Muscle of leg (tissue), 11 donors: ENCODE measurements around the gene OR10AD1. TPM values are rescaled to one million over a fixed set of nuclear protein-coding genes. Genes with fewer than 3 reads are reported as not detected.
A peak's percentile ranks its signal among the peaks of the same experiment; 100 is the strongest.

Experiments used
- DNase-seq: peaks from one replicate; pipeline ENCODE4 v3.0.0; 2013
- H3K27ac ChIP-seq: one replicate; pipeline ENCODE4 v1.5.1; 2013; ENCODE audit warnings: mild to moderate bottlenecking, low read length, control low read depth
- H3K27me3 ChIP-seq: one replicate; pipeline ENCODE4 v1.6.1; 2013; ENCODE audit warnings: low read length; ENCODE audit not compliant: control insufficient read depth, insufficient read depth
- H3K36me3 ChIP-seq: one replicate; pipeline ENCODE4 v1.6.1; 2013; ENCODE audit warnings: low read length; ENCODE audit not compliant: control insufficient read depth, insufficient read depth
- H3K4me1 ChIP-seq: one replicate; pipeline ENCODE4 v1.6.1; 2013; ENCODE audit warnings: low read length; ENCODE audit not compliant: control insufficient read depth, insufficient read depth
- H3K4me3 ChIP-seq: one replicate; pipeline ENCODE4 v1.5.1; 2013; ENCODE audit warnings: low read length, control low read depth
- H3K9me3 ChIP-seq: replicated peaks from 2 replicates; pipeline ENCODE4 v1.6.1; 2013; ENCODE audit warnings: low read depth, low read length; ENCODE audit not compliant: control insufficient read depth
- WGBS: methylation state at CpG from one replicate; pipeline ENCODE4 v1.1.5; 2013; ENCODE audit warnings: missing lambda C conversion rate; ENCODE audit not compliant: insufficient coverage; 5-methylcytosine and 5-hydroxymethylcytosine counted together
- polyA plus RNA-seq, 8 donors: library from polyadenylated mRNA; unstranded; fragments of 120-200 nt; gene quantifications; one replicate each; pipeline versions ENCODE4 v1.2.1 to v1.2.3, GENCODE V29; 2013; ENCODE audit warnings: inconsistent platforms in 1 of 8, low replicate concordance in 1 of 8; ENCODE audit not compliant: insufficient read length in 8 of 8, insufficient read depth in 1 of 8
- total RNA-seq: library from RNA; stranded (reverse); fragments of 120-200 nt; gene quantifications from one replicate; pipeline ENCODE4 v1.2.4, GENCODE V29; 2013

Gene OR10AD1
- total and polyA plus RNA-seq, 9 donors, result 0.12 to 0.22 (median 0.15) TPM; not detected in 6

DNA sequence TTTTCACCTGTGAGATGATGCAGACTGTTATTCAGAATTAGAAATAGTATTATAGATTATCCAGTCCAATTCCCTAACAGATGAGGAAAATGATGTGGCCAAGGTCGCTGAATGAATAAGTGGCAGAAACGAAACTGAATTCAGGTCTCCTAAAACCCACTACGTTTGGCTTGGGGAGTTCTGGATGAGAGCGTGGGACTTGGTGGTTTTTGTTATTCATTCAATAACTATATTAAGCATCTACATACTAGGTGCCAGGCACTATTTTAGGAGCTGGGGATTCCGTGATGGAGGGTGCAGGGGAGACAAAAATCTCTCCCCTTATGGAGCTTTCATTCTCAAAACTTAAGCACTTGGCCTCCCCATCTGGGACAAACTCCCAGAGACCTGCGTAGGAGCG is 20.5 kb downstream of the OR10AD1 start:
- peaks cover 24% of the 10 kb centered on the region for H3K4me1 ChIP-seq
- WGBS, result 0% methylated on average over 2 of the region's 7 CpGs
- peaks cover 66% of the 10 kb centered on the region for H3K27me3 ChIP-seq
- peak overlapping the region; percentile 53 for H3K4me3 ChIP-seq
- no peak overlapping the region for H3K27ac ChIP-seq
- no peaks in the 10 kb centered on the region for H3K9me3 ChIP-seq
- no peaks in the 10 kb centered on the region for H3K36me3 ChIP-seq
- DNase-seq, result no peak

DNA sequence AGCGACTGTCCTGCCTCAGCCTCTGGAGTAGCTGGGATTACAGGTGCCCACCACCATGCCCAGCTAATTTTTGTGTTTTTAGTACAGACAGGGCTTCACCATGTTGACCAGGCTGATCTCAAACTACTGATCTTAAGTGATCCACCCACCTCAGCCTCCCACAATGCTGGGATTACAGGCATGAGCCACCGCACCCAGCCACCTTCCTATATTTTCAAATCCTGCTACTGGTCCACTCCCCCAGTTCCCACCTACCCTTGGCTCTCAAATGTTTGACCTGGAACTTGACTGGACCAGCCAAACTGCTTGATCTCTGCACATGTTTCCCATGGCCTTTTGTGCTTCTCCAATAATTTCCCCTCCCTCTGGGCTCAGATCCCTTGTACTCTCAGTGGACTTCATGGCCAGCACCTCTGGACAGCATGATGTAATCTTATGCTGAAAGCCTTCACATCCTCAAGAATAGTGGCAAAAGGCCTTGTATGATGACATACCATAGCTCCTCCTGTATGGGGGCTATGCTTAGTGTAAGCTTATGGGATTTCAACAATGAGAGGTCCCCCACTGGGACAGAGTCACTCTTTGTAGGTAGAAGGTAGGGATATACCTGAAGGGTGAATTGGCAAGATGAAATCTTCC is 22.1 kb downstream of the OR10AD1 start:
- H3K9me3 ChIP-seq, result no peaks in the 10 kb centered on the region
- no peaks in the 10 kb centered on the region for H3K36me3 ChIP-seq
- DNase-seq, result no peak
- 96% methylated on average over 2 of the region's 2 CpGs for WGBS
- peaks cover 24% of the 10 kb centered on the region for H3K4me1 ChIP-seq
- H3K27ac ChIP-seq, result no peak overlapping the region
- peaks cover 57% of the 10 kb centered on the region for H3K27me3 ChIP-seq
- no peak overlapping the region for H3K4me3 ChIP-seq

DNA sequence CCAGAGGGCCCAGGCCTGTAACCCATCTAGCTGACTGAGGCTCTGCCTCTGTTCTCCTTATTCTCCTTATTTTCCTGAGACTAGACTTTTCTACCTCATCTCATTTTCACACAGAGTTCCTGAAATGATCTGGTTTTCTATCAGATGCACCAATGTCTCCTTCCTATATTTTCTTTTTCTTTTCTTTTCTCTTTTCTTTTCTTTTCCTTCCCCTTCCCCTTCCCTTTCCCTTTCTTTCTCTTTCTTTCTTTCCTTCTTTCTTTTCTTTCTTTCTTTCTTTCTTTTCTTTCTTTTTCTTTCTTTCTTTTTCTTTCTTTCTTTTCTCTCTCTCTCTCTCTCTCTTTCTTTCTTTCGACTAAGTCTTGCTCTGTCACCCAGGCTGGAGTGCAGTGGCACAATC is 22.7 kb downstream of the OR10AD1 start:
- Histone ChIP-seq H3K27me3 (peaks cover 52% of the 10 kb centered on the region), H3K27ac (no peak overlapping the region), H3K4me3 (no peak overlapping the region), H3K36me3 (no peaks in the 10 kb centered on the region), H3K4me1 (peaks cover 25% of the 10 kb centered on the region), H3K9me3 (no peaks in the 10 kb centered on the region)
- 60% methylated on average over 1 of the region's 1 CpG for WGBS
- DNase-seq, result no peak

DNA sequence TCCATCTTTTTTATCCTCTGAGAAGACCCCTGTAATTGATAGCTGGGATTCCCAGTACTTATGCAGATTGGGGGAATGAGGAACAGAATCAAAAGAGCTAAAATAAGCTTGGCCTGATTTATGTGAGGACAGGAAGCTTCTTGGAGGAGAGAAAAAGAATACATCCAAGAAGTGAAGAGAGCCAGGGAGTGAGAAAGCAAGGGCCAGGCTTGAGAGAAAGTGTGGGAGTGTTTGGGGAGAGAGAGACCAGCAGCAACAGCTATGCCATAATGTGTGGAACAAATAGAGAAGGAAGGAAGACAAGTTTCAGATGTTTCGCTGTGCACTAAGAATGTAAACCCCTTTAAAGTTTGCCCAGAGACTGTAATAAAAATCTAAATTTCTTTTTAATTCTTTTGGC is 23.6 kb downstream of the OR10AD1 start:
- H3K4me3 ChIP-seq, result no peak overlapping the region
- DNase-seq, result no peak
- H3K4me1 ChIP-seq, result peaks cover 20% of the 10 kb centered on the region
- no CpG with 5 or more reads among the region's 1 CpG for WGBS
- H3K27me3 ChIP-seq, result peaks cover 42% of the 10 kb centered on the region
- no peaks in the 10 kb centered on the region for H3K9me3 ChIP-seq
- no peaks in the 10 kb centered on the region for H3K36me3 ChIP-seq
- H3K27ac ChIP-seq, result no peak overlapping the region

DNA sequence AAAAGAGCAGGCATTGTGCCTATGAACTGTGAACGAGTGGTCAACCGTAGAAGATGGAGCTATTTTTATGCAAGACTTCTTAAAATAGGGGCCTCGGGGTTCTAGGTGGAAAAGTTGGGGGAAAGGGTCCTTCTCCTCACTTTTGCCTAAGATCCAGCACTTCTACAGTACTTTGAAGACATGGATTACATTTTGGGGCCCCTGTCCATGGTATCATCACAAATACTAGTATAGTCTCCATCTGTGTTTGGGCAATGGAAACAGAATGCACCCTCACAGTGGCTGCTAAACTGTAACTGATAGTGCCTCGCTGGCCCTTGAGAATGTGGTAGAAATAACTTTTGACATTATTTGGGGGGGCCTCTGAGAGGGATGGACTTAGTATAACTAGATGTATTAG is 25.1 kb downstream of the OR10AD1 start:
- Histone ChIP-seq H3K27ac (no peak overlapping the region), H3K27me3 (peaks cover 27% of the 10 kb centered on the region)
- WGBS, result no CpG with 5 or more reads among the region's 4 CpGs

DNA sequence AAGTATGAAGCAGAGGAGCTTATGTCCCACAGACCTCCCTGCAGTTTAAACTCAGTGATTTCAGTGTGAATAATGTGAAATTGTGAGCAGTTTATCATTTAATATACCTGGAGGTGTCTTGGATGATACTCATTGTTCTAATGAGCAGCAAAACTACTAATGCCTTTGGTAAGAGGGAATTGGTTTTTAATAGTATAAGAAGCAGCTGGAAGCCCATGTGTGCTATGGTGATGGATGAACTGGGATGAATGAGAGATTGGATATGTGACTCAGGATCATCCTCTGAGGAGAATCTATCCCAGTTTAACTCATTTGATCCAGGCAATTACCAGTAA is 26.7 kb downstream of the OR10AD1 start:
- no peak overlapping the region for H3K4me3 ChIP-seq
- H3K27ac ChIP-seq, result no peak overlapping the region
- H3K27me3 ChIP-seq, result peaks cover 15% of the 10 kb centered on the region
- H3K36me3 ChIP-seq, result no peaks in the 10 kb centered on the region
- H3K4me1 ChIP-seq, result peaks cover 2% of the 10 kb centered on the region
- no peaks in the 10 kb centered on the region for H3K9me3 ChIP-seq
- DNase-seq, result no peak

More for the DNA sequence above, 25.1 kb downstream of the OR10AD1 start:
- peaks cover 6% of the 10 kb centered on the region for H3K4me1 ChIP-seq
- H3K36me3 ChIP-seq, result no peaks in the 10 kb centered on the region
- H3K9me3 ChIP-seq, result no peaks in the 10 kb centered on the region
- H3K4me3 ChIP-seq, result no peak overlapping the region
- no peak for DNase-seq

DNA sequence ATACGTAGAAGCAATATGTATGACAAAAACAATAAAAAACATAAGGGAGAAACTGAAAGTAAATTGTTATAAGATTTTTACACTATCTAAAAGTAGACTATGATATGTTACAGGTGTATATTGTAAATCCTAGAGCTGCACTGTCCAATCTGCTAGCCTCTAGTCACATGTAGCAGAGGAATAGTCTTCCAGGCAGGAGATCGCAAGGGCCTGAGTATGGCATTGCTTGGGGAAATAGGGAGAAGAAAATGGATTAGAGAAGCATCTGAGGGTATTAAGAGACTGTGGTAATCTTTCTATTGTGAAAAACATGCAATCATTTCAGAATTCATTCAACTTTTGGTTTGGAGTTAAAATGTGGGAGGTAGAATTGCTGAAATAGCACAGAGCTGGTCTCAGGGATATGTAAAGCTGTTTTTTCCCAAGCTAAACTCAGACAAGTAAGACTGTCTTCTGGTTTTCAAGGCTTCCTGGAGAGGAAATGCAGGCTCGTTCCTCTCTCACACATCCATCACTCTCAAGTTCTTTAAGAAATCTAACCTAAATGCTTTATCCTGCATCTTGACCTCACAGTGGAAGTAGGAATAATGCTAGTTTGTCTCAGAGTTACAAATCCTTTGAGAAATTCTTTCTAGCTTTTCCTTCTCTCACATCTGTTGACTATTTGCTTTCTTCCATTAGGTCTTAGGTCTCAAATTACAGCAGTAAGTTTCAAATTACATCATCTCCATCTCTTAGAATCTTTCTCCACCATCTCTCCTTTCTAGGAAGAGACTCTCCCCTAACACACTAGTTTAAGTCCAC is 27.3 kb downstream of the OR10AD1 start:
- peaks cover 10% of the 10 kb centered on the region for H3K27me3 ChIP-seq

DNA sequence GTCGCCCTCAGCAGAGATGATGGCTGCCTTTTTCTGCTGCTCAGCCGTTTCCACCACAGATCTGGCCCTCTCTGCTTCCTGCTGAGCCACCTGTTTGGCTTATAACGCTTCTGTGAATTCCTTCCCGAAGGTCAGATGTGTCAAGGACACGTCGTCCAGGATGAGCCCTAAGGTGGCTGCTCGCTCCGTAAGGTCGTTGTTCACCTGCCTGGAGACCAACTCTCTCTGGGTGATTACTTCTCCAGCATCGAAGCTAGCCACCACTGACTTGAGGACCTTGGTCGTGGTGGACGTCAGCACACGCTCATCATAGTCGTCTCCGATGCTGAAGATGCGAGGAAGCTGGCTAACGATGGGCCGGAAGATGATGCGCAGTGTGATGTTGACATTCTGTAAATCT is 34.1 kb downstream of the OR10AD1 start:
- DNase-seq, result no peak
- no peak overlapping the region for H3K4me3 ChIP-seq
- H3K36me3 ChIP-seq, result no peaks in the 10 kb centered on the region
- H3K27ac ChIP-seq, result no peak overlapping the region
- no peaks in the 10 kb centered on the region for H3K9me3 ChIP-seq
- H3K4me1 ChIP-seq, result no peaks in the 10 kb centered on the region
- no peaks in the 10 kb centered on the region for H3K27me3 ChIP-seq
- WGBS, result 90% methylated on average over 19 of the region's 19 CpGs

More for the DNA sequence above, 27.3 kb downstream of the OR10AD1 start:
- DNase-seq, result peak; percentile 38
- Histone ChIP-seq H3K4me1 (peaks cover 2% of the 10 kb centered on the region), H3K27ac (no peak overlapping the region), H3K36me3 (no peaks in the 10 kb centered on the region), H3K4me3 (no peak overlapping the region), H3K9me3 (no peaks in the 10 kb centered on the region)
- 38% methylated on average over 1 of the region's 3 CpGs for WGBS

DNA sequence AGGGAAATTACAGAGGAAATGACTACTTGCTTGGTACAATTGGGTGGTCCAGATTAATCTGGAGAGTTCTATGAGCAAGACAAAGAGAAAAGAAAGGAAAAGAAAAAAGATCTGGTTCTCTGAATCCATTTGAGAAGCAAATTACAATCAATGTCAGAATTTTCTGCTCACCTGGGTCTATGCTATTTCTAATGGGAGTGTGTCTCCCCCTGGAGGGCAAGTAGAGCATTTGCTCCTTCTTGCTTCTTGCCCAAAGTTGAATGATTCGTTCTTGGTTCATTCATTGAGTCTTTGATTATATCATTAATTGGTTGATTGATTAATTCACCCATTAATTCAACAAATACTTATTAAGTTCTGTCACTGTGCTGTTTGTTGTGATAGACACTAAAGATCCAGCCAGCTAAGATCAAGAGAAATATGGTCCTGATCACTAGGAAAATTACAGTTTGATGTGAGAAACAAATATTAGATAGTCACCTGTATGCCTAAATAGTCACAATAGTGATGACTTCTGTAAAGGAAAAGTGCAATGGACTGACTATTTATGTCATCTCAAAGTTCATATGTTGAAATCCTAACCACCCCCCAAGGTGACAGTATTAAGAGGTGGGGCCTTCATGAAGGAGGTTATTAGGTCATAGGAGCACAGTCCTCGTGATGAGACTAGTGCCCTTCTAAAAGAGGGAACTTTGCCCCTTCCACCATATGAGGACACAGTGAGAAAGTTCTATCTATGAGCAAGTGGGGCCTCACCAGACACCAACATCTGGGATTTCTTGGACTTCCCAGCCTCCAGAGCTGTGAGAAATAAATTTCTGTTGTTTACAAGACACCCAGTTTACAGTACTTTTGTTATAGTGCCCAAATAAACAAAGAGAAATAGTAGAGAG is 37.8 kb downstream of the OR10AD1 start:
- no peaks in the 10 kb centered on the region for H3K9me3 ChIP-seq
- DNase-seq, result peak; percentile 68
- no peak overlapping the region for H3K27ac ChIP-seq
- H3K27me3 ChIP-seq, result no peaks in the 10 kb centered on the region
- H3K4me3 ChIP-seq, result no peak overlapping the region
- no CpG with 5 or more reads among the region's 2 CpGs for WGBS
- no peaks in the 10 kb centered on the region for H3K36me3 ChIP-seq
- no peaks in the 10 kb centered on the region for H3K4me1 ChIP-seq

DNA sequence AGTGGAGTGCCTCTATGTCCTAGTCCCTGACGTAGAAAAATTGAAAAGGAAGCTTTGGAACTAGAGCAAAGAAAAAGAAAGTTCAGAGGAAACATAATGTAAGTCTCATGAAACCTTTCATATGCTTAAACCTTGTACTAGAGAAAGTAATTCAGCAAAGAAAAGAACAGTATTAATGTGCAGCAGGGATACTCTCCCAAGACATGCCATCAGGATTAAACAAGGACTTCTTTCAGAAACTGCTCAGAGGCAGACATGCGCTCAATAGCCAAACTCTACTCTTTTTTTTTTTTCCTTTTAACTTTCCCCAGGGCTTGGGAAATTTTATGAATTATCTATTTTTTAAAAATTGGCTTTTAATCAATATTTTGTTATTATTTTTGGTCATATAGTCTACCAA is 38.6 kb downstream of the OR10AD1 start:
- H3K27ac ChIP-seq, result no peak overlapping the region

More for the DNA sequence above, 38.6 kb downstream of the OR10AD1 start:
- DNase-seq, result no peak
- no peak overlapping the region for H3K4me3 ChIP-seq
- H3K36me3 ChIP-seq, result no peaks in the 10 kb centered on the region
- H3K27me3 ChIP-seq, result no peaks in the 10 kb centered on the region
- no peaks in the 10 kb centered on the region for H3K9me3 ChIP-seq
- no CpG with 5 or more reads among the region's 2 CpGs for WGBS
- no peaks in the 10 kb centered on the region for H3K4me1 ChIP-seq
